ENCODE measurements around the gene CD1E.

- TF ChIP-seq CTCF (IDR thresholded peaks at IDR 0.05; ENCODE audit: control extremely low read depth in 1 of 3, insufficient read depth in 1 of 3, low read depth in 1 of 3, low read length in 3 of 3) (no peak), SUZ12 (IDR thresholded peaks at IDR 0.05; ENCODE audit: low read length) (no peak), POLR2AphosphoS5 (IDR thresholded peaks at IDR 0.05; ENCODE audit: low read depth, low read length) (no peak), SP1 (IDR thresholded peaks at IDR 0.05; ENCODE audit: low read depth, low read length) (no peak), YY1 (IDR thresholded peaks at IDR 0.05; ENCODE audit: low read depth, low read length) (no peak), JUND (IDR thresholded peaks at IDR 0.05; ENCODE audit: low read length) (no peak), ATF3 (IDR thresholded peaks at IDR 0.05; ENCODE audit: insufficient read depth, low read depth, low read length) (no peak), EZH2 (IDR thresholded peaks at IDR 0.05; ENCODE audit: low read depth, low read length, severe bottlenecking) (no peak), TEAD4 (IDR thresholded peaks at IDR 0.05; ENCODE audit: low read depth, low read length) (no peak), TAF7 (optimal IDR thresholded peaks at IDR 0.05; ENCODE audit: borderline replicate concordance, low read depth, low read length) (no peak)
Measured at GRCh38 chr1:158335213-158335532, 18.5 kb upstream of the CD1E start.

Measured in H1 (cell line).